Stimulated activated CD8-positive, alpha-beta memory T cell treated with anti-CD3 and anti-CD28 coated beads, Interleukin-15, amount 100 ng/mL, for 1 hour (primary cell): ENCODE measurements around the gene UNC45A.
A peak's percentile ranks its signal among the peaks of the same experiment; 100 is the strongest.
"Not testable (repeated sequence)": the region's sequence is repeated elsewhere in the genome, so short reads cannot be mapped to it uniquely, and the experiment has no call there.

Source experiments
- DNase-seq: peaks from one replicate; pipeline ENCODE4 v3.0.0-alpha.2; 2020; ENCODE audit warnings: low read depth

The UNC45A gene, protein sequence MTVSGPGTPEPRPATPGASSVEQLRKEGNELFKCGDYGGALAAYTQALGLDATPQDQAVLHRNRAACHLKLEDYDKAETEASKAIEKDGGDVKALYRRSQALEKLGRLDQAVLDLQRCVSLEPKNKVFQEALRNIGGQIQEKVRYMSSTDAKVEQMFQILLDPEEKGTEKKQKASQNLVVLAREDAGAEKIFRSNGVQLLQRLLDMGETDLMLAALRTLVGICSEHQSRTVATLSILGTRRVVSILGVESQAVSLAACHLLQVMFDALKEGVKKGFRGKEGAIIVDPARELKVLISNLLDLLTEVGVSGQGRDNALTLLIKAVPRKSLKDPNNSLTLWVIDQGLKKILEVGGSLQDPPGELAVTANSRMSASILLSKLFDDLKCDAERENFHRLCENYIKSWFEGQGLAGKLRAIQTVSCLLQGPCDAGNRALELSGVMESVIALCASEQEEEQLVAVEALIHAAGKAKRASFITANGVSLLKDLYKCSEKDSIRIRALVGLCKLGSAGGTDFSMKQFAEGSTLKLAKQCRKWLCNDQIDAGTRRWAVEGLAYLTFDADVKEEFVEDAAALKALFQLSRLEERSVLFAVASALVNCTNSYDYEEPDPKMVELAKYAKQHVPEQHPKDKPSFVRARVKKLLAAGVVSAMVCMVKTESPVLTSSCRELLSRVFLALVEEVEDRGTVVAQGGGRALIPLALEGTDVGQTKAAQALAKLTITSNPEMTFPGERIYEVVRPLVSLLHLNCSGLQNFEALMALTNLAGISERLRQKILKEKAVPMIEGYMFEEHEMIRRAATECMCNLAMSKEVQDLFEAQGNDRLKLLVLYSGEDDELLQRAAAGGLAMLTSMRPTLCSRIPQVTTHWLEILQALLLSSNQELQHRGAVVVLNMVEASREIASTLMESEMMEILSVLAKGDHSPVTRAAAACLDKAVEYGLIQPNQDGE

DNA sequence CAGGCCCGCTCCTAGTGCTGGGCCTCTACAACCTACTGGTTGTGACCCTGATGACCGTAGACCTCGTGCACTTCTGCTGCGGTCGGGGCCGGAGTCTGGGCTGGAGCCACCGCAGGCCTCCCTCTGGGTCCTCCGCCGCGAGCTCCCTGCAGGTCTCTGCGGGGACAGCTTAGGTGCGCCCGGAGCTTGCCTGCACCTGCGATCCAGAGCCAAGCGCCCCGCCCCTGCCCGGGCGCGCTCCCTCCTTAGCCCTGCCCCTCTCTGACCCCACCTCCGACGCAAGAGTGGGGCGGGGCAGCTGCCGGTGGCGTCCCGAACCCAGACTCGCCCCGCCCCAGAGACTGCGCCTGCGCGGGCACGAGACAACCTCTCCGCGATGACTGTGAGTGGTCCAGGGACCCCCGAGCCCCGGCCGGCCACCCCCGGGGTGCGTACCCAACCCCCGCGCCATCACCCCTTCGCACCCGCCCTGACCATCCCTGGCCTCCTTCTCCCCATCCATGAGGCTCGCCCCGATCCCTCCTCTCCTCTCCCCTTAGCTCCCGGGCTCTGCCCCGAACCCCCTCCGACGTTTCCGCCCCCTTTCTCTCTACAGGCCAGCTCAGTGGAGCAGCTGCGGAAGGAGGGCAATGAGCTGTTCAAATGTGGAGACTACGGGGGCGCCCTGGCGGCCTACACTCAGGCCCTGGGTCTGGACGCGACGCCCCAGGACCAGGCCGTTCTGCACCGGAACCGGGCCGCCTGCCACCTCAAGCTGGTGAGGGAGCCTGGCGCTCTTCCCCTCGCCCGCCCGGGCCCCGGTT, at the start of gene UNC45A:
Gene UNC45A, plus strand, starts transcription at position 337 of the 803 bp plus-strand sequence. Its CDS starts 40 bp downstream, at position 377.
- DNase-seq = peak; percentile 92

DNA sequence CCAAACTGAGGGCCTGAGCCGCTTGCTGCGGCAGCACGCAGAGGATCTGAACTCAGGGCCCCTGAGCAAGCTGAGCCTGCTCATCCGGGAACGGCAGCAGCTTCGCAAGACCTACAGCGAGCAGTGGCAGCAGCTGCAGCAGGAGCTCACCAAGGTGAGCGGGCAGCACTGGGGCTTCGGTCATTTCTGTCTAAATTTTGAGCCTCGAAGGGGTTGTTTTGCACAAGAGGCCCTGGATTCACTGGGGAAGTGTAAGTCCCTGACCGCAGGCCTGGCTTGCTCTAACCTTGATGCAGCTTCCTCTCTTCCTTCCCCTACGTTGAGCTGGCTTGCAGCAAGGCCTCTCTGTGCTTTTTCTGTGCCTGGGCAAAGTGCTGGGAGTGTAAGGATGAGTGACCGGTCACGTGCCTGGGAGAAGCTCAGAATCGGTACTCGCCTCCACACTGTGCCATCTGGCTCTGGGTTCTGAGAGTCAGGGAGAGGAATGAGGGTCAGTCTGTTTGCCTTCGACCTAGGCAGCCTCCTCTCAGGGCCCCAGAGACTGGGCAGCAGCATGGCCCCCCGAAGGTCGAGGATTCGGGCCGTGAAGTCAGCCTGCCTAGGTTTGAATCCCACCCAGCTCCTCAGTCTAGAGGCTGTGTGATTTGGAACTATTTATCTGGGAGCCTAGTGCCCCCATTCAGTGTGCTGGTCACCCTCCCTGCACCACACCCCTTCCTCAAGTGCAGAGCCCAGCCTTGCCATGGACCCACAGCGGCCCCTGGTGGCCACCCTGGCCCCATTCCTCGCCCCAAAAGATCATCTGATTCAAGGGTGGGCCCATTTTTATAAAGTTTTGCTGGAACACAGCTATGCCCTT, 49.4 kb upstream of the UNC45A start:
- peak; percentile 70 for DNase-seq

DNA sequence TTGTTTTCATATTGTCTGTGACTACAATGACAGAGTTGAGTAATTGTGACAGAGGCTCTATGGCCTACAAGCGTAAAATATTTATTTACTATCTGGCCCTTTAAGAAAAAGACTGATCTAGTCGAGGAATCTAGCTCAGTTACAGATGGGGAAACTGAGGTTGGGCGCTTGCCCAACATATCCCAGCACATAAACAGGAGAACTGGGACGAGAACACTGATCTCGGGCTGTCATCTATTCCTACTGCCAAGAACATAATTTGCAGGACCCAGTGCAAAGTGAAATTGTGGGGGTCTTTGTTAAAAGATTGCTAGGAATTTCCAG, 48.8 kb upstream of the UNC45A start:
- no peak for DNase-seq

DNA sequence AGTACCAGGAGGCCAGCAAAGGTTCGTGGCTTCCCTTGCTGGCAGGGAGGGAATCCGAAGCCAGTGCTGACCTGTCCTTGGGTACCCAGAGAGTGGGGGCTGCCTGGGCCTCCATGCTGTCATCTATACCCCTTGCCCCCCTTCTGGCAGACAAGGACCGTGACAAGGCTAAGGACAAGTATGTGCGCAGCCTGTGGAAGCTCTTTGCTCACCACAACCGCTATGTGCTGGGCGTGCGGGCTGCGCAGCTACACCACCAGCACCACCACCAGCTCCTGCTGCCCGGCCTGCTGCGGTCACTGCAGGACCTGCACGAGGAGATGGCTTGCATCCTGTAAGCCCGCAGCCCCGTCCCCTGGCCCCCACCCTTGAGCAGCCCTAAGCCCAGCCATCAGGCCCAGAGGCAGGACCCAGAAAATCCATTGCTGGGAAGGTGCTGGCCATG, 48.0 kb upstream of the UNC45A start:
- DNase-seq = no peak

DNA sequence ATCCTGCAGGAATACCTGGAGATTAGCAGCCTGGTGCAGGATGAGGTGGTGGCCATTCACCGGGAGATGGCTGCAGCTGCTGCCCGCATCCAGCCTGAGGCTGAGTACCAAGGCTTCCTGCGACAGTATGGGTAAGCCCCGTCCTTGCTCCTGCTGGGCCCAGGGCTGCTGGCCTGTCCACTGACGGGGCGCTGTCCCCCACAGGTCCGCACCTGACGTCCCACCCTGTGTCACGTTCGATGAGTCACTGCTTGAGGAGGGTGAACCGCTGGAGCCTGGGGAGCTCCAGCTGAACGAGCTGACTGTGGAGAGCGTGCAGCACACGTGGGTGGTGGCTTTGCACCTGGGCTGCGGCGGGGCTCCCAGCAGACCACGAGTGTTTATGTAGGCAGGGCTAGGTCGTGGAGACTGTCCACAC, 45.8 kb upstream of the UNC45A start:
- no peak for DNase-seq

DNA sequence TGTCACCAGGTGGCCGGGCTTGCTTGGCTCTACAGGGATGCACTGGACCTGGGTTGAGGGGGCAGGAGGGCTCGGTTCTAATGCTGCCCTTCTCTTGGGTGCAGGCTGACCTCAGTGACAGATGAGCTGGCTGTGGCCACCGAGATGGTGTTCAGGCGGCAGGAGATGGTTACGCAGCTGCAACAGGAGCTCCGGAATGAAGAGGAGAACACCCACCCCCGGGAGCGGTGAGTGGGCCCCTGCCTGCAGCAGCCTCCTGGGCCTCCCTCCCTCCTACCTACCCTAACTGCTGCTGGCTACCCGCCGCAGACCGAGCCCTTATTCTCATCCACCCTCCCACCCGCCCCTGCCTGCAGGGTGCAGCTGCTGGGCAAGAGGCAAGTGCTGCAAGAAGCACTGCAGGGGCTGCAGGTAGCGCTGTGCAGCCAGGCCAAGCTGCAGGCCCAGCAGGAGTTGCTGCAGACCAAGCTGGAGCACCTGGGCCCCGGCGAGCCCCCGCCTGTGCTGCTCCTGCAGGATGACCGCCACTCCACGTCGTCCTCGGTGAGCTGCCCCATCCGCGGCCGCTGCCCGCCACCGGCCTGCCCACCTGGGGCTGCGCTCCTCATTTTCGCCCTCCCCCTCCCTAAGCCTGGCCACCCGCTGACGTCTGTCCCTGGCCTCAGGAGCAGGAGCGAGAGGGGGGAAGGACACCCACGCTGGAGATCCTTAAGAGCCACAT, 45.2 kb upstream of the UNC45A start:
- no peak for DNase-seq

DNA sequence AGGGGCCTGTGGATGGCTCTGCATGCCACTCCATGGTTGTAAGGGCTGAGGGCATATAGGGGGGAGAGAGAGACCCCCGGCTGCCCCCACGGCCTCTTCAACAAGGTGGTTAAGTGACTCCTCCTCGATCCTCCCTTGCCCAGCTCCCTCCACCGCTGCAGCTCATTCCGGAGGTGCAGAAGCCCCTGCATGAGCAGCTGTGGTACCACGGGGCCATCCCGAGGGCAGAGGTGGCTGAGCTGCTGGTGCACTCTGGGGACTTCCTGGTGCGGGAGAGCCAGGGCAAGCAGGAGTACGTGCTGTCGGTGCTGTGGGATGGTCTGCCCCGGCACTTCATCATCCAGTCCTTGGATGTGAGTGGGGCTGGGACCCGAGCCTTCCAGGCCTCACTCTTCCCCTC, 44.2 kb upstream of the UNC45A start:
- no peak for DNase-seq

DNA sequence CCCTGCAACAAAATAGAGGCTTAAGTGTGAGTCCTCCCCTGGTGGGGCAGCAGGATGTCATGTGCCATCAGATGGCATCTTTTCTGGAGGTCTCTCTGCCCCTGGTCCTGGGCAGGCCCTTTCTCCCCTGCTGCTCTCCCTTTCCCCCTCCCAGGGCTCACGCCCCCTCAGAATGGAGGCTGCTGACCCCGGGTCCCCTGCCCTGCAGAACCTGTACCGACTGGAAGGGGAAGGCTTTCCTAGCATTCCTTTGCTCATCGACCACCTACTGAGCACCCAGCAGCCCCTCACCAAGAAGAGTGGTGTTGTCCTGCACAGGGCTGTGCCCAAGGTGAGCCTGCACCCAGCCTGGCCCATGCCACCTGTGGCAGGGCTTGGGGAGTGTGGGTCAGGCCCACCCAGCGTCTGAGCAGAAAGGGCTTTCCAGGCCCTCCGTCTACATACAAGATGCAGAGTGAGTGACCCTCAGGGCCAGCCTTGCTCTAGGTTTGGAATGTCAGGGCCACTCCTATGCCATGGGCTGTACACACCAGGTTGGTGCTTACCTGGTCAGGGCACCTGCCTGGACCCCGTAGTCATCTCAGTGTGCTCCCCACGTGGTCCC, 43.6 kb upstream of the UNC45A start:
- DNase-seq = no peak

DNA sequence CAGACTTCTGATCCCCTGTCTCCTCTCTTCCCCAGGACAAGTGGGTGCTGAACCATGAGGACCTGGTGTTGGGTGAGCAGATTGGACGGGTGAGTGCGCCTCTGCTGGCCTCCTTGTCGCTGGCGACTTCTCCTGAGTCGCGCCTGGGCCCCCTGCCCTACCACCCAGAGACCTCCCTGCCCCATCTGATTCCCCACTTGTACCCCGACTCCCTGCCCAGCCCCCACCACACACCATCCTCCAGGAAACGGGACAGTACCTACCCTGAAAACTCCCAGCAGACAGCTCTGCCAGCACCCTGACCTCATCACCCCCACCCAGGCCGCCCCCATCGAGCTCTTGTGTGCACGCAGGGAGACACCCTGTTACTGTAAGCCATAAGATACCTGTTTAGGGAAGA, 43.1 kb upstream of the UNC45A start:
- no peak for DNase-seq

DNA sequence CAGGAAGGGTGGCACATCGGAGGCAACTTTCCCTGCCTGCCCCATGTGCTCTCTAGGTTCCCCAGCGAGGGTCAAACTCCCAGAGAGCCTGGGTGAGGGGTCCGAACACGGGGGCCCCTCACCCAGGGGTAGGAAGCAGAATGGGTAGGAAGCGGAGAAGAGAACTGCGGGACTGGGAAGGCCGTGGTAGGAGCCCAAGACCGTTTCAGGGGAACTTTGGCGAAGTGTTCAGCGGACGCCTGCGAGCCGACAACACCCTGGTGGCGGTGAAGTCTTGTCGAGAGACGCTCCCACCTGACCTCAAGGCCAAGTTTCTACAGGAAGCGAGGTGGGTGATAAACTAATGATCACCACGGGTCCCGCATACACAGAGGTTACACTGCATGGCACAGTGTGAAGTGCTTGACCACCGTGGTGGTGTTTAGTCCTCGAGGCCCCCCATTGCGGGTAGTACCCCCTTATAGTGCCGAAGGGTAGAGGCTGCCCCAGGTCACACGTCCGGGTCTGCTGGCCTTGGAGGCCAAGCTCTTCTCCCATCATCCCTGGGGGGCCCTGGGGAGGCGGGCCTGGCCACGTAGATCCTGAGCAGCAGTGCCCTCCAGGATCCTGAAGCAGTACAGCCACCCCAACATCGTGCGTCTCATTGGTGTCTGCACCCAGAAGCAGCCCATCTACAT, 42.4 kb upstream of the UNC45A start:
- no peak for DNase-seq

DNA sequence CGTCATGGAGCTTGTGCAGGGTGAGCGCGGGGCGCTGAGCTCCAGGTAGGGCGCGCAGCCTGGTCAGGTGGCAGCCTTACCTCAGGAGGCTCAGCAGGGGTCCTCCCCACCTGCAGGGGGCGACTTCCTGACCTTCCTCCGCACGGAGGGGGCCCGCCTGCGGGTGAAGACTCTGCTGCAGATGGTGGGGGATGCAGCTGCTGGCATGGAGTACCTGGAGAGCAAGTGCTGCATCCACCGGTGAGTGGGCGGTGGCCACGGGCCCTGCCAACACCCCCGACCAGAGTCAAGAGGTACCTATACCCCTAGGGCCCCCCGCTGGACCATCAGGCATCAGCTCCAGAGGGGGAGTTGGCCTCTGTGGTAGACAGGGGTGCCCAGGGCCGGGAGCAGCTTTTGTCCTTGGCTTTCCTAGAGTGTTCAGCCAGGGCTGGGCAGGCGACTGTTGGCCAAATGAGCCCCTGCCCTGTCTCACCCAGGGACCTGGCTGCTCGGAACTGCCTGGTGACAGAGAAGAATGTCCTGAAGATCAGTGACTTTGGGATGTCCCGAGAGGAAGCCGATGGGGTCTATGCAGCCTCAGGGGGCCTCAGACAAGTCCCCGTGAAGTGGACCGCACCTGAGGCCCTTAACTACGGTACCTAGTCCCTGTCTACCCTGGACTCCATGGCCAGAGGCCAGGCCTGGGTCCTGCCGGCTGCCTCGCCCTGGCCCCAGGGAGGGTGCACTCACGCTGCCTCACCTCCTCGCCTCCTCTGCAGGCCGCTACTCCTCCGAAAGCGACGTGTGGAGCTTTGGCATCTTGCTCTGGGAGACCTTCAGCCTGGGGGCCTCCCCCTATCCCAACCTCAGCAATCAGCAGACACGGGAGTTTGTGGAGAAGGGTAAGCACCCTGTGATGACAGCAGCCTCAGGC, 41.7 kb upstream of the UNC45A start:
- DNase-seq = no peak

DNA sequence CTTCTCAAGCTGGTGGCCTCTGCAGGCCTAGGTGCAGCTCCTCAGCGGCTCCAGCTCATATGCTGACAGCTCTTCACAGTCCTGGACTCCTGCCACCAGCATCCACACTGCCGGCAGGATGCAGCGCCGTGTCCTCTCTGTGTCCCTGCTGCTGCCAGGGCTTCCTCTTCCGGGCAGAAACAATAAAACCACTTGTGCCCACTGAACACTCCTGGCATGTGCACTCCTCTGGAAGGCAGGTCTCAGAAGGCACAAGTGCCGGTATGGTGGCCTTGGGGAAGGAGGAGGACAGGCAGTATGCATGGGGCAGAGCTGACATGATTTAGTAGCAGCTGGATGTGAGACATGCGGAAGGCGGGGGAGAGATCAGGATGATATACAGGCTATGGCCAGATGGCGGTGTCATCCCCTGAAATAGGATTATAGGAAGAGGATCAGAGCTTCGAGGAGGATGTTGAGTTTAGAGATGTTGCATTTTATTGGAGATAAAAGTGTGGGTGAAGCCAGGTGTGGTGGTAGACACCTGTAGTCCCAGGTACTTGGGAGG, 39.4 kb upstream of the UNC45A start:
- DNase-seq = no peak

DNA sequence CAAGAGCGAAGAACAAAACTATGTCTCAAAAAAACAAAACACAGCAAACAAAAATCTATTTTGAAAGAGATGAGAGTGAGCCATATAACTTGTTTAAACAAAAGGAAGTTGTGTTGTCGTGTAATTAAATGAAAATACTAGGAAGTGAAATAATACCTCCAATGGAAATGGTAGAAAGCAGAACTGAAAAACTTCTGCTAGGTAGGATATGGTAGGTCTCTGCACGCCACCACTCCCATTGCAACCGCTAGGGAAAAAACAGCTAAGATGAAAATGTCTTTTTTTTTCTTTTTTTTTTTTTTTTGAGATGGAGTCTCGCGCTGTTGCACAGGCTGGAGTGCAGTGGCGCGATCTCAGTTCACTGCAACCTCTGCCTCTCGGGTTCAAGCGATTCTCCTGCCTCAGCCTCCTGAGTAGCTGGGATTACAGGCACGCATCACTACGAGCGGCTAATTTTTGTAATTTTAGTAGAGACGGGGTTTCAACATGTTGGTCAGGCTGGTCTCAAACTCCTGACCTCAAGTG, 37.9 kb upstream of the UNC45A start:
- not testable (repeated sequence) for DNase-seq

DNA sequence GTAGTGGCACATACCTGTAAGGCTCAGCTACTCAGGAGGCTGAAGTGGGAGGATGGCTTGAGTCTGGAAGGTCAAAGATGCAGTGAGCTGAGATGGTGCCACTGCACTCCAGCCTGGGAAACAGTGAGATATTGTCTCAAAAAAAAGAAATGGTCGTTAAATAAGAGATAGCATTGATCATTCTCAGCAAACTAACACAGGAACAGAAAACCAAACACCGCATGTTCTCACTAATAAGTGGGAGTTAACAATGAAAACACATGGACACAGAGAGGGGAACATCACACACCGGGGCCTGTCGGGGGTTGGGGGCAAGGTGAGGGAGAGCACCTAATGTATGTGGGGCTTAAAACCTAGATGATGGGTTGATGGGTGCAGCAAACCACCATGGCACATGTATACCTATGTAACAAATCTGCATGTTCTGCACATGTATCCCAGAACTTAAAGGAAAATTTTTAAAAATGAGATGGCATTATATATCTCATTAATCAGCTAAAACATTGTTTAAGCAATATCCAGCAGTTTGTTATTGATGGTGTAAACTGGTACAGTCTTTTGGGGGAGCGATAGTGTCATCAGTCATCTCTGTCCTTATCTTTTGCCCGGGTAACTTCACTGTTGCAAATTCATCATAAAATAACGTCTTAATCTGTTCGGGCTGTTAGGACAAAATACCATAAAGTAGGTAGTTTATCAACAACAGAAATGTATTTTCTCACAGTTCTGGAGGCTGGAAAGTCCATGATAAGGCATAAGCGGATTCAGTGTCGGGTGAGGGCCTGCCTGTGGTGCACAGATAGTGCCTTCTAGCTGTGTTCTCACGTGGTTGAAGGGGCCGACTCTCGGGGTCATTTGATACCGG, 33.7 kb upstream of the UNC45A start:
- DNase-seq = no peak

DNA sequence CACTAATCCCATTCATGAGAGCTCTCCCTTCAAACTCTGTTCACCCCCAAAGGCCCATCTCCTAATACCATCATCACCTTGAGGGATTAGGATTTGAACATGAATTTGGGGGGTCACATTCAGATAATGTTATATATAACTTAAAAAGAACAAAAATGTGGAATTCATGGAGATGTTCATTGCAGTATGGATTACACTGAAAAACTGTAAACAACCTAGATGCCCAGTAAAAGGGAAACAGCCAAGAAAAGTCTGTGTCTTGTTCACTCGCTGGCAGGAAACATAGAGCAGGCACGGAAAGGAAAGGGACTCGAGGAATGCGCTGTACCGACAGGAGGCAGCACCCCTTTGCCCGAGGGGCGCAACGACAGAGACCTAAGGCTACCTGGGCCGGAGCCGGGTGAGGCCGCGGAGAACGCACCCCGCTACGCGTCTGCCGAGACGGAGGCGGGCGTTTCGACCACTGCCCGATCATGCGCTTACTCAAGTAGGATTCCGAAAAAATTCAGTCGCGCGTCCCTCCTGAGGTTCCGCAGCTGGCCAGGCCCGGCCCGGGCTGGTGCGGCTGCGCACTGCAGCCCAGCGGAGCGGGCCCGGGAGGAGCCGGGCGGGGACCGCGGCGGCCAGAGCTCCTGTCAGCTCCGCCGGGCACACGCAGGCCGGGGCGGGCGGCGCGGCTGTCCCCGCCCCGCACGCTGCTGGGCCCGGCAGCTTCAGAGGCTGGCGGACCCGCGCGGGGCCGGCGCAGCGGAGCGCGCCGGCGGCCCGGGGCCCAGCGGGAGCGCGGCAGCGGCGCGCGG, 32.8 kb upstream of the UNC45A start:
- DNase-seq = peak; percentile 37
